ENCODE measurements around the gene FMNL2. TPM values are rescaled to one million over a fixed set of nuclear protein-coding genes. Genes with fewer than 3 reads are reported as not detected.

Gene FMNL2
- total RNA-seq, 1 donor from 2014 or later, result 1.5 TPM

- intact Hi-C loops (cut with micrococcal nuclease), result no loop called here
These were observed 88.7 kb downstream of the FMNL2 start for GRCh38 chr2:152423684-152424083.

- intact Hi-C loops (cut with micrococcal nuclease), result no loop called here
These were observed 91.1 kb downstream of the FMNL2 start for GRCh38 chr2:152425765-152426727.

- intact Hi-C loops (cut with micrococcal nuclease), result no loop called here
These were observed 91.8 kb downstream of the FMNL2 start for GRCh38 chr2:152426801-152427200.

GRCh38 chr2:152427902-152428301 is 92.9 kb downstream of the FMNL2 start:
- intact Hi-C loops (cut with micrococcal nuclease), result no loop called here

- intact Hi-C loops (cut with micrococcal nuclease), result no loop called here
These were observed 94.0 kb downstream of the FMNL2 start for GRCh38 chr2:152428800-152429582.

- intact Hi-C loops (cut with micrococcal nuclease), result no loop called here
These were observed 95.9 kb downstream of the FMNL2 start for GRCh38 chr2:152430876-152431275.

GRCh38 chr2:152431370-152432098 is 96.6 kb downstream of the FMNL2 start:
- intact Hi-C loops (cut with micrococcal nuclease), result no loop called here

GRCh38 chr2:152432206-152432653 is 97.3 kb downstream of the FMNL2 start:
- intact Hi-C loops (cut with micrococcal nuclease), result no loop called here

GRCh38 chr2:152432765-152433164 is 97.8 kb downstream of the FMNL2 start:
- intact Hi-C loops (cut with micrococcal nuclease), result no loop called here

- intact Hi-C loops (cut with micrococcal nuclease), result no loop called here
These were observed 98.3 kb downstream of the FMNL2 start for GRCh38 chr2:152433289-152433688.

GRCh38 chr2:152433791-152434190 is 98.8 kb downstream of the FMNL2 start:
- intact Hi-C loops (cut with micrococcal nuclease), result no loop called here

GRCh38 chr2:152434395-152435182 is 99.6 kb downstream of the FMNL2 start:
- intact Hi-C loops (cut with micrococcal nuclease), result no loop called here

- intact Hi-C loops (cut with micrococcal nuclease), result no loop called here
These were observed 101.2 kb downstream of the FMNL2 start for GRCh38 chr2:152436148-152436547.

- intact Hi-C loops (cut with micrococcal nuclease), result no loop called here
These were observed 102.5 kb downstream of the FMNL2 start for GRCh38 chr2:152437276-152438108.

- intact Hi-C loops (cut with micrococcal nuclease), result no loop called here
These were observed 105.1 kb downstream of the FMNL2 start for GRCh38 chr2:152440049-152440448.

- intact Hi-C loops (cut with micrococcal nuclease), result no loop called here
These were observed 105.5 kb downstream of the FMNL2 start for GRCh38 chr2:152440460-152440859.

- intact Hi-C loops (cut with micrococcal nuclease), result no loop called here
These were observed 107.0 kb downstream of the FMNL2 start for GRCh38 chr2:152441961-152442360.

GRCh38 chr2:152443771-152444170 is 108.8 kb downstream of the FMNL2 start:
- intact Hi-C loops (cut with micrococcal nuclease), result no loop called here

GRCh38 chr2:152444448-152444847 is 109.5 kb downstream of the FMNL2 start:
- intact Hi-C loops (cut with micrococcal nuclease), result no loop called here

GRCh38 chr2:152445375-152445774 is 110.4 kb downstream of the FMNL2 start:
- intact Hi-C loops (cut with micrococcal nuclease), result no loop called here

Data from T-helper 2 cell treated with Interferon-gamma antibody and Interleukin-4, amounts not matched to agents 100 ng/mL and 5 ng/mL, for 36 hours (primary cell).